ENCODE measurements around the gene CPB1.

The CPB1 gene

DNA sequence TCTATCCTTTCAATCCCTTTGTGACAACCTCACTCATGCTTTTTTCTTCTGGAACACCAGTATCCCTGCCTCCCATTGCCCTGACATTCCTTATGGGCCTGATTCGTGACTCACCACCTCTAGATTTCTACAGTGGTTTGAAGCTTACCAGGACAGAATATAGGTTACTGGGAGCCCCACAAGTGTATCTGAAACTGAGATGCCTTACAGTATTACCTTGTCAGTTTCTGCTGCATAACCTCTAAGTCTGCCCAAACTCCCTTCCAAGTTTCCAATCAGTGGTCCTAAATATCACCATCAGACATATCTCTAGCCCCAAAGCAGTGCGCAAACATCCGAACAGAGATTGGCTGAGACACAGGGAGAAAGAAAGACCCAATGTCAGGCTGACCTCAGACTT lies 5.6 kb downstream of the CPB1 start:
- no peak for DNase-seq

DNA sequence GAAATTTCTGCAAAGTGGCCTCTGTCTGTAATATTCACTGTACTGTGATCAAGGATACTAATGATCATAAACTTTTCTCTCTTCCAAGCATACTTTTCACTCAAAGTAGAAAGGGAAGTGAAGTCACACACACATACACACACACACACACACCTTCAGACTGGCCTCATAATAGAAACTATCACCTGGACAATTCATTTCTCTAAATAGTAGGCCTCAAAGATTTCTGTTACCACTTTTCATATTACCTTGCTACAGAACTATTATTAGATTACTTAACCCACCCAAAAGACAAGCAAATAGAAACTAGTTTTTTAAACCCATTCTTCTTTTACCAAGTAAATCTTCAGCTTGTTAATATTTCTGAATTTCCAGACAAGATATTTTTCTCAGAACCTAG lies 12.2 kb downstream of the CPB1 start:
- DNase-seq = no peak

DNA sequence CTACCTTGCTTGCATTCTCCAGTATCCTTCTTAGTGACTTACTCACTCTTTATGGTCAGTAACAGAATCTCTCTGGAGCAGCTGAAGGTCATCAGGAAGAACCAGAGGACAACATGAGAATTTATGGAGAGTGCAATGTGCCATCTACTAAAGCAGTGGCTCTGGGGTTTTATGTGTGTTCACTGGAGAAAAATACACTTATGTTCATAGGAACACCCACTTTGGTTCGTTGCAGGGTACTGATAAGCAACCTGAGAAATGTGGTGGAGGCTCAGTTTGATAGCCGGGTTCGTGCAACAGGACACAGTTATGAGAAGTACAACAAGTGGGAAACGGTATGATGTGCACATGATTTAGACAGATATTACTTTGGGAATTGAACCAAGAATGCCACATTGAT lies 12.8 kb downstream of the CPB1 start:
- no peak for DNase-seq

DNA sequence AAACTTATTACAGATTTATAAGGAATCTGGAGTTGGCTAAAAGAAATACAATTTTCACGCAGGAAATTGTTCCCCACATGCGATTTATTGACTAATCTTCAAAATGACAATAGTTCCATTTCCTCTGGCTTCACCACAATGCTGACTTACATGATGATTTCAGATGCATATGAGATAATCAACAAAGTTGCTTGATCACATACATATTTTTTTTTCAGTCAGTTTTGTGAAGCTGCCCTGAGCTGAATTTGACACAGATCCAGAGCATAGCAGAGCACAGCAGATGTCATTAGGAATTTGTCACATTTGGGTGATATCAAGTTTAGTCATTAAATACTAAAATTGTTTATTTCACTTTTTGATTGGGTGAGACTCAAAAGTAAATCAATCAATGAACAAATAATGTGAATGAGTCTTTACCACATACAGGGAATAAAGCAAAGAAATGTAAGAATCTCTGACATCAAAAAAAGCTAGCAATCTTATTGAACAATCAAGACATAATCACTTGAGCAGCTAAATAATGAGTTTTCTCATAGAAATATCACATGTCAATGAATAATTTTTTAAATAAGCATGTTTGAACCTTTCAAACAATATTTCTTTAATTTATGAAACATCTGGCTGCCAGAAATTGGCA lies 18.3 kb downstream of the CPB1 start:
- no peak for DNase-seq

DNA sequence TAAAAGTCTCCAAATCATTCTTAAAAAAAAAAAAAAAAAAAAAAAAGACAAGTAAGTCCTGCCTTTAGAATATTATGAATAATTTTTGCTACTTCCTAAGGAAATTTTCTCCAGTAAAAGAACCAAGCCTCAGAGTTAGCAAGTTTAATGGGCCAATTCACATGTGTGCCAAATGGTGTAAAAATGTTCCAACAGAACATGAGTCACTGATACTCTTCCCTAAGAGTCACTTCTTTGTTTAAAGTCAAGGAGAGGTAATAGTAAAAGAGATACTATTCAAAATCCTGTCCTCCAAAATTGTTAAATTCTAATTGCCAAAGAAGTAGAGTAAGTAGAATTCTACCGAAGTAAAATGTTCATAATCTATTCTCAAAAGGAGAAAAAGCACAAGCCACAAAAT lies 19.7 kb downstream of the CPB1 start:
- DNase-seq = no peak

DNA sequence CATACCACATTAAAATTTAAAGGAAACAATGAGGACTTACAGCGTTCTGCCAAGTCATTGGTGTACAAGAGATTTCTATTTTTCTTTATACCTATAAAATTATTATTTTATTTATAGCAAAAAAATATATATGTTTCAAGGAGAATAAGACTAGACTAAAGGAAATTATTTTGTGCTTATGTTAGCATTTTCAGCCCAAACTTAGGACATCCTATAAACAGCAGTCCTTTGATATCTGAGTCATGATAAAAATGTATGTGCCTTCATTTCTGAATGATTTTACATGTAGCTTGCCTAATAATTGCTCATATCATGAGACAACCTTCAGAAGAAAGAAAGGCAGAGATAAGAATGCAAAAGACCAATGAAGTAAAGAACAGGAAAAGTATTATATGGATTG lies 20.8 kb downstream of the CPB1 start:
- no peak for DNase-seq

DNA sequence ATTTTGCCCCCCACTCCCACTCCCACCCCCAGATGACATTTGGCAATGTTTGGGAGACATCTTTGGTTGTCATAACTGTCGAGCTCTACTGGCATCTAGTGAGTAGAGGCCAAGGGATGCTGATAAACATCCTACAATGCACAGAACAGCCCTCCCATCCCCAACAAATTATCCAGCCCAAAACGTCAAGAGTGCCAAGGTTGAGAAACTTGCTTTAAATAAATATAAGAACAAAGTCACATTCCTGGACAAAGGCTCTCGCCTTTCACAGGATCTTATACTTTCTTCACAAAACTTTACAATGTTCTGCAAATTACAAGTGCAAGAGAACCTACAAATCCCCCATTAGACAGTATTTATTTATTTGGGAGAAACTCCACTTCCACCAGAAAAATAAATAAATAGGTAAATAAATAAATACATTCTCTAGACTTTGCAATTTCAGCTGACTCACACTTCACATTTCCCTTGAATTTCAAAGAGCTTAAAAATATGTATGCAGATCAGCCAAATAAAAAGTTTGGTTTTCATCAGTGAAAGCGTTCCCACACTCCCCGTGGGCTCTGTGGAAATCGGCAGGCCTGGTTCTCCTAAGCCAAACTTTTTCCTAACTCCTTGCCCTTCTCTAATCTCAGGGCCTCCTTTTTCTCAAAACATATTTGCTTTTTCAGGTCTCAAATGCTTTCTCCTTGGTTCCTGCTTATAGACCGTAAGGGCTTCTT lies 24.8 kb downstream of the CPB1 start:
- no peak for DNase-seq

DNA sequence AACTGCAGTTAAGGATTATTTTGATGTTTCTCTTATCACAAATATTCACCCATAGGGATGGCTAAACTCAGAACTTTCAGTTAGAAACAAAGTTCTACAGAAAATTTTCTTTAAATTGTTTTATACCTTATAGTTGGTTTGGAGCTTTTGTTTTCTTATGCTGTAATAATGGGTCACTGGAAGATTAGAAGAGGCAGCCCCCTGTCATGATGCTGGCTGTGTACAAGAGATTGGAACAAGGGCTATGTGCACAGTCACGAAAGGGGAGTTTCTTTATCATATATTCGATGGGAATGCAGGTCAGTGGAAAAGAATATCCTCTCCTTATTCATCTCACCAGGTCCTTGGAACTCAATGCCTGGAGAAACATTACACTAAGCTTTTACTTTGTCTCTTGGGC lies 25.5 kb downstream of the CPB1 start:
- no peak for DNase-seq

DNA sequence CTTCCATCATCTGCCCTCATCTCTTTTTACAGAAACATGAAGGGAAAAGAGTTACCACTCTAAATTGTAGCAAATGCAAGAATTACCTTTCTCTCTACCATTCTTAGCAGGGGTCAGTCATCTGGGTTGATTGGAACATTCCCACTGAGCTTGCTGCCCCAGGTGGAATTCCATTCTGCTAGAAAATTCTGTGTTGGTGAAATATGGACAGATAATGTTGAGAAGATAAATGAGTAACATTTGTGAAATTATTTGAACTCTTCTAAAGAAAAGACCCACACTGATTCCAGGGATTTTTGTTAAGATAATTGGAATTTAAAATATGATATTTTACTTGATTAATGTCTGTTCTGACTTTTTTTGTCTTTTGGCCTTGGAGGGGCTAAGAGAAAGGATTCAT lies 26.4 kb downstream of the CPB1 start:
- DNase-seq = no peak

DNA sequence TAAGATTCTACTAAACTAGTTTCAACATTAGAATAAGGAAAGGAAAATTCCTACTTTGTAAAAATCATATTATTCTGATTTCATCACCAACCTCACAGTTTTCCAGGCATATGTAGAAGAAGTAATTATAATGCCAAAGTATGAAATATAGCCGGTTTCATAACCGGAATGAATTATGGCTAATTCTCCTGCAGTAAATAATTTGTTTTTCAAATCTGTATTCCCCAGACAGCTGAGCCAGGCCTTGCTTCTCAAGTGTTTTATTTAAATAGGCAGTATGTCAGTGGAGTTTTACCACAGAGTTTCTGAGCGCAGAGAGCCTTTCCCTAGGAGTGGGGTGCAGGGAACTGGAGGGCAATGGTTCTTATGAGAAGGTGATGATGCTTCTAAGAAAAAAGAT lies 28.8 kb downstream of the CPB1 start:
- DNase-seq = no peak

DNA sequence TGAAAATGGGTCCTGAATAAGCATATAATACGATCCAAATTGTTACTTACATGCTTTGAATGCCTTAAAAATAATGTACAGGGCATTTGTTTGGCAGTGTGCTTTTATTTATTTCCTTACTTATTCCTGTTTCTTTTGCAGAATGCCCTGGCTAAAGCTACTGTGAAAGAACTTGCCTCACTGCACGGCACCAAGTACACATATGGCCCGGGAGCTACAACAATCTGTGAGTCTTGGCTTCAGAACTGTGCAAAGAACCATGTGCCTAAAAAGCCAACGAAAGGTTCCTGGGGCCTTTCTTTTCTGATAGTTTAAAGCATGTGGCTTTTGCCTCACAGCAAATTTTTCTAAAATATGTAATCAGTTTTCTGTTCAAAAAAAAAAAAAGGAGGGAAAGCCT lies 29.7 kb downstream of the CPB1 start:
- no peak for DNase-seq

DNA sequence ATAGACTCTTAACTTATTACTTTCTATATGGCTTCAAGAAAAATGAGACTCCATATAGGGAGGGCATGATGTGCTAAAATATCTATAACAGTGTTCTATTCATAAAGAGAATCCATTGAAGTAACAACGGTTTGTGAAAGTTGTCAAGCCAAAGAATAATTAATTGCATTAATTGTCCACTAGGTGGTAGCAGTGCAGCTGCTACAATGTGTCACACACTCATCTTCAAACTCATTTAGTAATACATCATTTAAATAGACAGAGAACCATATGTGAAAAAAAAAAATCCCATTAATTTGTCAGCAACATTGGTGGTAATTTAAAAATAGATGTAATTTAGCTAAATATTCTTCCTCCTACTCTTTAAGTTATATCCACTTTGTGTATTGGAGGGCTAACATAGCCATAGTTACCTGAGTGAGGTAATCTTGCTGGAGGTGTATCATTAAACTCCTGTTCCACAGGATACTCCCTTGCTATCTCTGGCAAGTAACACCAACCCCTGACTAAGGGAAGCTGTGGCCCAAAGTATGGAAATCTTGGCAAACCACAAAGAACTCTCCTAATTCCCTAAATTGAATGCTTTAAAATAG lies 33.8 kb downstream of the CPB1 start:
- DNase-seq = no peak

DNA sequence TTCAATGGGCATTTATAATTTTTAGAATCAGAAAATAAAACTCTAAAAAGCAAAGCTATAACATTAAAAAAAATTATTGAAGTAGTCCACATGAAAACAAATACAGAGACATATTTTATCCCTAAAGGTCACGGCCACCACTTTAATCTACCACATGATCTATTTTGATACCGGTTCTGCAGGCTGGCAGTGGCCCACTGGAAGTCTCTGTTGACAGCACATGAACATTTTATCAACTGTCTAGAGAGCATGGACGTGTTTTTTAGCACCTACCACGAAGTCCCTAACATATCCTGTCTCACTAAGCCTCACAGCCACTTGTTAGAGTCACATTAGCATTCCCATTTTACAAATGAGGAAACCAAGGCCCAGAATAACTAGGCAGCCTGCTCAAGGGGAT lies 35.7 kb downstream of the CPB1 start:
- DNase-seq = no peak

DNA sequence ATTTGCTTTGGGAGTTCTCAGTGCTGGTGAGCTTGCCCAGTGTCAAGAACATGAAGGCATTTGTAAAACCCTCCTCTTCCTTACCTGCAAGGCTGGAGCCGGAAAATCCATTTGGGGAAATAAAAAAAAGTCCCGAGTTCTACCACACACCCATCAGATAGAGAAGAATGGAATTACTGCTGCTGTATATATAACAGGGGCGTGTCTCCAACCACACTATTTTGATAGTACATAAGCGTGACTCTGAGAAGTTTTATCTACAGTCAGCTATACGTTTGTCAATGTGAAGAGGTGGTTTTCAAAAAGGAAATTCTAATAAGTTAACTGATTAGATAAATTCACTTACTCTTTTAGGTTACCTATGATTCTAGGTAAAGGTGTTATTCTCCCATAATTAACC lies 36.2 kb downstream of the CPB1 start:
- no peak for DNase-seq

DNA sequence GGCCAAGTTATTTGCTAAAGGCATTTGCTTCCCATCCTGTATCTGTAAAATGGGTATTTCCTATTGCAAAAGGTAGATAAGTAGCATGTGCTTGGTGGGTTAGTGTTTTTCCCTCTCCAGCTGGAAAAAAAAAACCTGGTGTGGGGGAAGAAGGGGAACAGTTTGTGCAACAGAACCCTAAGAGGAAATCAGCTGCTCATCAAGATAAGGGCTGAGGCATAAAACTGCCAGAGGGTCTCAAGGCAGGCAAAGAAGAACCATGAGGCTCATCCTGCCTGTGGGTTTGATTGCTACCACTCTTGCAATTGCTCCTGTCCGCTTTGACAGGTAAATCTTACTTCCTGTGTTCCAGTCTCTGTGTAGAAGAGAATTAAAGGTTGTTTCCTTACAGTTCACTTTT lies 37.4 kb downstream of the CPB1 start, which contains the start of gene CPA3:
TSS of gene CPA3 (plus strand) at position 248 of the 400 bp plus-strand sequence. CDS start at position 260, 12 bp downstream.
- DNase-seq = no peak

DNA sequence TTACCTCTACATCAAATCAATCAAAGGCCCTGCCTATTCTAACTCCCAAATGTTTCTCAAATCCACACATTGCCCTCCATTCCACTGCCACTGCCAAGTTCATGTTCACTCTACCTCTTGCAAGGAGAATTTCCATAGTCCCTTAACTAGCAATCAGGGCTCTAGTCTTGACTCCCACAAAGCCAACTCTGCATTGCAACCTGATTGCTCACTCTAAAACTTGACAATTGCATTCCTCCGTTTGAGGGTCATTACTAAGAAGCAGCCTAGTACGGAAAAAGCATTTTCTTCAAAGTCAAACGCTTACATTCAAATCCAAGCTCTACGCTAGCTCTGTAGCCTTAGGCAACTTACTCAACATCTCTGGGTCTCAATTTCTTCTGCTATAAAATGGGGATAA lies 38.6 kb downstream of the CPB1 start:
- DNase-seq = no peak

DNA sequence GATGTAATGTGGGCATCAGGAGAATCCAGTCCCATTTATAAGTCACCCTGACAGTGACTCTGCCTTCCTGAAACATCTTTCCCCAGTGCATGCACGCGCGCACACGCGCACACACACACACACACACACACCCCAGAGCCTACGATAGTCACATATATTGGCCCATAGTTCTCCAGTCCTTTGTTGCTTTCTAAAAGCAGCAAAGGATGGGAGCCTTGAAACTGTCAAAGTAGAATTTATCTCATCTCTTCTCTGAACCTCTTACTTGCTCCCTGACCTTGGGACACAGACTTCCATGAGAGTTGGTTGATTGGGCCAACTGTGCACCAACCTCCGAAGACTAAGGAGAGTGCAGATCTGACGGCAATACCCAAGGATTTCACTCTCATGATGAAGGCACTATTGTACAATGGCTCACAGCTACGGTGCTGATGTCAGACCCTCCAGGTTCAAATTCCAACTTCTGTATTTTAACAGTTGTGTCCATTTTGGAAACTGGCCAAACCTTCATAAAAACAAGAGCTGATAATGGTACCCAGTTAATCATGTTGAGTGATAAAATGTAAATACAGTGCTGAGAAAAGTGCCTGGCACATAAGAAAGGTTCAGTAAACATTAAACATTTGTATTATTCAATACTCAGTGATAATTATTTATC lies 45.8 kb downstream of the CPB1 start:
- DNase-seq = no peak

DNA sequence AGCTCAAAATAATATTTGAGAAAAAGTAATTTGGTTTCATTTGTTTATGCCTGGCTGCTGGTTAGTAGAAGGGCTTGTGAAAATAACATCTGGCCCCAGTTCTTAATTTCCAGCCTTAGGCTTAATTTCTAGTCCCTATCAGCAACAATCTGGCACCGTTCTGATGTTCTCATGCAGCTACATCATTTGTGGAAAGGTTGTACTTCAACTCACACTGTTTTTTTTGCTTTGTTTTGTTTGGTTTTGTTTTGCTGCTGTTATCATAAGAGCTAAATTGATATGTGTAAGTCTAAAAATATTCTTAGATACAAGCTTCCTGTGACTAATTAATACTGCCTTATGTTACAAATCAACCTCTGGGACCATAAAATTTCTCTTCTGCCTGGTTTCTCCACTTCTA lies 46.4 kb downstream of the CPB1 start:
- no peak for DNase-seq

DNA sequence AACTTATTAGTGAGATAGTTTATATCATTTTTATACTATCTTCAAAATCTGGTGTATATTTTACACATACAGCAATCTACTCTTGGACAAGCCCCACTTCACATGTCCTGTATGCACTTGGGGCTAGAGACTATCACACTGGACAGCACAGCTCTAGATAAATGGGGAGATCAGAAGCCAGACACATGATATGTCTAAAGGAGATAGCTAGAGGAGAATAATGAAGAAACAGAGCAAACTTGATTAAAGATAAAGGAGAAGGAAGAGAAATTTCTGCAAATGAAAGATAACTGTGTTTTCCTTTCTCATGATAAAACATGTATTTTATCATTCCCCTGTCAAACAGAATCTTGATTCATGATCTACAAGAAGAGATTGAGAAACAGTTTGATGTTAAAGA lies 50.5 kb downstream of the CPB1 start:
- no peak for DNase-seq

DNA sequence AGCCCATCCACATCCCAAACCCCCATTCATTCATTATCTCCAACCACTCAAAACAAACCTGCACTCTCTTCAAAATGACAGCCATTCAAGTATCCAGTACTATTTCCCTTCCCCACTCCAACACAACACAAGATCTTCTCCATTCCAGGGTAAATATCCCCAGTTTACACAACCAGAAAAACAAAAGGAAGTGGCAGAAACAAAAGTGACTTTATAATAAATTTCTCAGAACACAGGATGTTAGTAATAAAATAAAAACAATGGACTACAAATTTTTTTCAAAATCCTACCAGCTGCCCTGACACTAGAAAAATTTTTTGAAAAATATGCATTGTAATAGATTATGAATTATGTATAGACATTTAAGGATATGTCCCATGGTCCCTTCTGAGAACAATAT lies 51.6 kb downstream of the CPB1 start:
- no peak for DNase-seq

DNA sequence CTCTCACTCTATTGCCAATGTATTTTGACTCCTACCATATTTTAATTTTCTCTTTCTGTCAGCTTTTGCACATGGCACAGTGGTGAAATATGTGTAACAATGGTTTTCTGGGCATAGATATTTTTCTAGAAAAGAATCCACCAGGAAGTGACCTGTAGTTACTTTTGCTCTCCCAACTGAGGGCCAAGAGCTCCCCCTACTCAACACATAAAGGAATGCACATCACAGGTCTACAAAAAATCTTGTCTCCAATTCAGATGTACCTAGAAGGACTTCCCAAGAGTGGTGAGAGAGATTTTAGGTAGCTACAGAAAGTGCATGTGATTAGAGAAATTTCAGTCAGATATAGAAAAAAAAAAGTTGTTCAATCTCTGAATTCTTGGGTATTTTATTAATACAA lies 53.1 kb downstream of the CPB1 start:
- DNase-seq = no peak

DNA sequence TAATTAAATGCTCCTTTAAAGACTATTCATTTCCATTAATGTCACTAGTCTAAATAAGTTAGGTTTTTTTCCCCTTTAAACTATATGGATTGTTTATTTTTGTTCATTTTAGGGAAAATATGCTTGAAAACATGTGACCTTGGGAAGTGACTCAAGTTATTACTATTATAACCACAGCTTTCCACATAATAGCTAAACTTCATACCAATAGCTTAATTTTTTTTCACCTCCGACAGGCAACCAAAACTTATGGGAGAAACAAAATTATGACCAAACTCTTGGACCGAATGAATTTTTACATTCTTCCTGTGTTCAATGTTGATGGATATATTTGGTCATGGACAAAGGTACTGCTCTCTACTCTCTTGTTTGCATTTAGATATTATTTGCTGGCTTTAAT lies 53.7 kb downstream of the CPB1 start:
- no peak for DNase-seq

DNA sequence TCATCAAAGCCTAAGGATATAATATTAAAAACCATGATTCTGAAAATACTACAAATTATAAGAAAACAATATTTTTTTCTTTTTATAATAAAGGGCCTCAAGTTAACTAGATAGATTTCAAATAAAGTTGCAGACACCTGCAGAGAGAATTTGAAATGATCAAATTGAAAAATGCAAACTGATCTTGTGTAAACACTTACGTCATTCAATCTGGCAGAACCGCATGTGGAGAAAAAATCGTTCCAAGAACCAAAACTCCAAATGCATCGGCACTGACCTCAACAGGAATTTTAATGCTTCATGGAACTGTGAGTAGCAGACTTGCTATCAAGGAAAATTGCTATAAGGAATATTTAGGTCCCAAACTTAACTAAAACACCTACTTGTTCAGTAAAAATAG lies 54.7 kb downstream of the CPB1 start:
- no peak for DNase-seq

DNA sequence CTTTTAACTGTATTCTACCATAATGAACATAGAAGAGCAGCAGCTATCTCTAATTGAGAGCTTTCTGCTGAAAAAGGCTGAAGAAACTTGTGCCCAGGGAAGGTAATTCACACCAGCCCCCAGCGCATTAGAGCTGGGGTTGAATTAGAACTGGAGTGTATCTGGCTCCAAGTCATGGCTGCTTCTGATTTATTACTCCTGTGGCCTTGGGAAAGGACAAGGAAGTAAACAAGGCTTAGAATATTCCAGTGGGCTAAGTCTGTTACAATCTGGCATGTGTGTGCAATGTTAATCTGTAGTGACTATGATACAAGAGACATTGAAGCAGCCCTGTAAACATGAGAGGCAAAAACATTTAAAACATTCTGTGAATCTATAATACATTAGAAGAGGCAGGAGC lies 55.6 kb downstream of the CPB1 start:
- DNase-seq = no peak

All from effector CD4-positive, alpha-beta T cell (primary cell).